Tibial artery (tissue), 4 donors: ENCODE results near the gene ATXN7L1.
A peak's percentile ranks its signal among the peaks of the same experiment; 100 is the strongest.

Experiments used
- DNase-seq, 2 donors: peaks; one replicate each; pipeline ENCODE4 v3.0.0-alpha.2; 2019
- H3K27ac ChIP-seq, 2 donors: fragments of 200-600 bp; sonication (generic) in 1 of 2; 1 replicate in 1 of 2; 2 replicates in 1 of 2; pipeline ENCODE4 v1.5.1; 2018 to 2019; ENCODE audit warnings: mild to moderate bottlenecking in 1 of 2
- H3K27me3 ChIP-seq, 2 donors: fragments of 200-600 bp; sonication (generic) in 1 of 2; one replicate each; pipeline versions ENCODE4 v1.5.1 to v1.6.0; 2016 to 2019
- H3K36me3 ChIP-seq, 3 donors: fragments of 200-600 bp; sonication (generic) in 2 of 3; one replicate each; pipeline ENCODE4 v1.5.1; 2016 to 2019; ENCODE audit warnings: mild to moderate bottlenecking in 2 of 3
- H3K4me1 ChIP-seq, 4 donors: fragments of 200-600 bp; sonication (generic) in 2 of 4; 1 replicate in 3 of 4; 2 replicates in 1 of 4; pipeline ENCODE4 v1.5.1; 2016 to 2019
- H3K4me3 ChIP-seq, 2 donors: fragments of 200-600 bp; sonication (generic) in 1 of 2; 1 replicate in 1 of 2; 2 replicates in 1 of 2; pipeline ENCODE4 v1.5.1; 2018 to 2019; ENCODE audit warnings: mild to moderate bottlenecking in 2 of 2
- H3K9me3 ChIP-seq, 3 donors: fragments of 200-600 bp; sonication (generic) in 1 of 3; one replicate each; pipeline ENCODE4 v1.5.1; 2016 to 2019
- intact Hi-C: fragments of 100-400 bp; cut with DNase I; formaldehyde crosslinking; loops from one replicate; pipeline ENCODE4 v1.15.0; 2023; ENCODE audit warnings: low total_unique reads
- TF ChIP-seq, protein P1 (sequence below), 2 experiments: fragments of 200-600 bp in 1 of 2; fragments of 450-650 bp in 1 of 2; IDR thresholded peaks; one replicate each; pipeline ENCODE4 v1.5.1; 2017 to 2019; ENCODE audit warnings: antibody characterized with exemption in 2 of 2, mild to moderate bottlenecking in 1 of 2, moderate library complexity in 1 of 2

The ATXN7L1 gene

DNA sequence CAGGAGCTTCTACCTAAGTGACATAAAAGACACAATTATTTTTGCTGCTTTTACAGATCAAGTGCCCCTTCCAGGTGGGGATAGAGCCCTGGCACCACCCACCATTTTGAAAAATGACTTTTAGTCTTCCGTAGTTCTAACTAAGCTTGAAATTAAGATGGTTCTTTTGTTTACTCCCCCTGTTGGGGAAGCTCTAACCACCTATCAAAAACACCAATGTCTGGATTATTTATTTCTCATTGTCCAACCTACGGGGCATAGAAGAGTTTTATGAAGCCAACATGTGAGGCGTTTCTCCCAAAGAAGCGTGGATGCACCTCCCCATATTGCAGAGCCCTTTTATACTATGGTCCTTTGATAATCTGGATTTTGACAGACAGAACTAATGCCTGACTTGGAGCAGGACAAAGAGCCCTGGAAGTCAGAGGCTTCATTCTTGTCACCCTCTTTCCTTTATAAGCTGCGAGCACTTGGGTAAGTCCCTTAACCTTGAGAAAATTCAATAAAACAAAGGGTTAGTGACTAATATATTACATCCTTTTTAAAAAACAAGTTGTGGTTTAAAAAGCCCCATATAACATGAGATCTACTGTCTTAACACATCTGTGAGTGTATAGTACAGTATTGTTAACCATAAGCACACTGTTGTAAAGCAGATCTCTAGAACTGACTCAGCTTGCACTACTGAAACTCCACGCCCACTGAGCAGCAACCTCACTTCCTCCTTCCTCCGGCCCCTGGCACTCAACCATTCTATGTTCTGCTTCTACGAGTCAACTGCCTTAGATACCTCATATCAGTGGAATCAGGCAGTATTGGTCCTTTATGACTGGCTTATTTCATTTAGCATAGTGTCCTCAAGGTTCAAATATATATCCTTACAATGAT lies 67.5 kb downstream of the ATXN7L1 start:
- Histone ChIP-seq H3K27me3 (no peaks in the 10 kb centered on the region), H3K36me3 (no peaks in the 10 kb centered on the region), H3K9me3 (no peaks in the 10 kb centered on the region), H3K4me1 (peaks cover 0 to 5% (median 3%) of the 10 kb centered on the region in 4 donors), H3K27ac (no peak overlapping the region), H3K4me3 (no peak overlapping the region)
- intact Hi-C loops = no loop called here
- DNase-seq = peak in 1 of 2 donors; percentile 47
- TF ChIP-seq, protein P1, sequence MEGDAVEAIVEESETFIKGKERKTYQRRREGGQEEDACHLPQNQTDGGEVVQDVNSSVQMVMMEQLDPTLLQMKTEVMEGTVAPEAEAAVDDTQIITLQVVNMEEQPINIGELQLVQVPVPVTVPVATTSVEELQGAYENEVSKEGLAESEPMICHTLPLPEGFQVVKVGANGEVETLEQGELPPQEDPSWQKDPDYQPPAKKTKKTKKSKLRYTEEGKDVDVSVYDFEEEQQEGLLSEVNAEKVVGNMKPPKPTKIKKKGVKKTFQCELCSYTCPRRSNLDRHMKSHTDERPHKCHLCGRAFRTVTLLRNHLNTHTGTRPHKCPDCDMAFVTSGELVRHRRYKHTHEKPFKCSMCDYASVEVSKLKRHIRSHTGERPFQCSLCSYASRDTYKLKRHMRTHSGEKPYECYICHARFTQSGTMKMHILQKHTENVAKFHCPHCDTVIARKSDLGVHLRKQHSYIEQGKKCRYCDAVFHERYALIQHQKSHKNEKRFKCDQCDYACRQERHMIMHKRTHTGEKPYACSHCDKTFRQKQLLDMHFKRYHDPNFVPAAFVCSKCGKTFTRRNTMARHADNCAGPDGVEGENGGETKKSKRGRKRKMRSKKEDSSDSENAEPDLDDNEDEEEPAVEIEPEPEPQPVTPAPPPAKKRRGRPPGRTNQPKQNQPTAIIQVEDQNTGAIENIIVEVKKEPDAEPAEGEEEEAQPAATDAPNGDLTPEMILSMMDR (IDR thresholded peaks at IDR 0.05) = no peak

DNA sequence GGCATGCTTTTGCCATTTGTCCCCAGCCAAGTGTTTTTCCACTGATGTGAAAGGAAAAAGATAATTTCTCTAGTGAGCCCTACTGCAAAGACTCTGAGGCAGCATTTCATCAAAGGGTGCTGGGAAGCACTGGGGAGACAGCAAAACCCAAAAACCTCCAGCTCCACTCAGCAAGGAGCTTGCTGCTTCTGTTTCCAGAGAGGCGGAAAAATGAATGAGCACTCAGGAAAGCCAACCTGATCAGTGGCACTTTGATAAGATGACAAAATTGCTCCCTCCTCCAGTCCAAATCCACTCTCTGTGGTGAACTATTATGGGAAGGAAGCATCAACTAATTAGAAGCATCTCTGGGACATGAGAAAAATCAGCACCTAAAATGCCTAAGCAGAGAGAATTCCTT lies 68.2 kb downstream of the ATXN7L1 start:
- Histone ChIP-seq H3K36me3 (no peaks in the 10 kb centered on the region), H3K27ac (no peak overlapping the region), H3K9me3 (no peaks in the 10 kb centered on the region), H3K4me3 (no peak overlapping the region), H3K4me1 (peaks cover 0 to 13% (median 5%) of the 10 kb centered on the region in 4 donors), H3K27me3 (no peaks in the 10 kb centered on the region)
- no peak for DNase-seq
- TF ChIP-seq, protein P1 (IDR thresholded peaks at IDR 0.05) = no peak
- intact Hi-C loops = no loop called here

- Histone ChIP-seq H3K27ac (no peak overlapping the region), H3K4me3 (no peak overlapping the region), H3K4me1 (peaks cover 0 to 20% (median 9%) of the 10 kb centered on the region in 4 donors), H3K9me3 (no peaks in the 10 kb centered on the region), H3K27me3 (no peaks in the 10 kb centered on the region), H3K36me3 (no peaks in the 10 kb centered on the region)
- TF ChIP-seq, protein P1 (IDR thresholded peaks at IDR 0.05) = no peak
- intact Hi-C loops = no loop called here
- no peak for DNase-seq
These were observed 69.0 kb downstream of the ATXN7L1 start for GRCh38 chr7:105807448-105807762.

GRCh38 chr7:105806592-105807447 lies 69.6 kb downstream of the ATXN7L1 start:
- no peak for DNase-seq
- no peak overlapping the region for H3K4me3 ChIP-seq
- no peaks in the 10 kb centered on the region for H3K36me3 ChIP-seq
- H3K4me1 ChIP-seq = peaks cover 0 to 20% (median 10%) of the 10 kb centered on the region in 4 donors
- H3K27ac ChIP-seq = no peak overlapping the region
- TF ChIP-seq, protein P1 (IDR thresholded peaks at IDR 0.05) = no peak
- H3K9me3 ChIP-seq = no peaks in the 10 kb centered on the region
- intact Hi-C loops = no loop called here
- no peaks in the 10 kb centered on the region for H3K27me3 ChIP-seq

GRCh38 chr7:105805447-105806019 lies 70.9 kb downstream of the ATXN7L1 start:
- Histone ChIP-seq H3K27ac (no peak overlapping the region), H3K4me3 (no peak overlapping the region), H3K36me3 (no peaks in the 10 kb centered on the region), H3K9me3 (no peaks in the 10 kb centered on the region), H3K27me3 (no peaks in the 10 kb centered on the region), H3K4me1 (peaks cover 0 to 24% (median 10%) of the 10 kb centered on the region in 4 donors)
- intact Hi-C loops = no loop called here
- TF ChIP-seq, protein P1 (IDR thresholded peaks at IDR 0.05) = no peak
- DNase-seq = no peak
